ENCODE data around the gene ALPK3.

The ALPK3 gene

GRCh38 chr15:84921121-84921520 is 104.0 kb downstream of the ALPK3 start:
- DNase-seq (ENCODE audit: low read depth), result no peak

GRCh38 chr15:84922530-84922929 is 105.4 kb downstream of the ALPK3 start:
- DNase-seq (ENCODE audit: low read depth), result no peak

Measured in activated T-cell treated with anti-CD3 and anti-CD28 coated beads for 24 hours (primary cell).